HG02973 (cell line): Measurements from ENCODE around the gene ZHX3.

Experiments used
- ATAC-seq: cut with Tn5 transposase; IDR thresholded peaks from one replicate; pipeline ENCODE4 v1.9.1; 2021; ENCODE audit warnings: moderate library complexity; ENCODE audit not compliant: unreplicated experiment

ZHX3 gene

GRCh38 chr20:41200446-41201202, 116.9 kb downstream of the ZHX3 start:
- ATAC-seq = no peak

GRCh38 chr20:41198443-41198842, 119.1 kb downstream of the ZHX3 start:
- ATAC-seq = no peak

GRCh38 chr20:41196653-41197225, 120.8 kb downstream of the ZHX3 start:
- no peak for ATAC-seq

DNA sequence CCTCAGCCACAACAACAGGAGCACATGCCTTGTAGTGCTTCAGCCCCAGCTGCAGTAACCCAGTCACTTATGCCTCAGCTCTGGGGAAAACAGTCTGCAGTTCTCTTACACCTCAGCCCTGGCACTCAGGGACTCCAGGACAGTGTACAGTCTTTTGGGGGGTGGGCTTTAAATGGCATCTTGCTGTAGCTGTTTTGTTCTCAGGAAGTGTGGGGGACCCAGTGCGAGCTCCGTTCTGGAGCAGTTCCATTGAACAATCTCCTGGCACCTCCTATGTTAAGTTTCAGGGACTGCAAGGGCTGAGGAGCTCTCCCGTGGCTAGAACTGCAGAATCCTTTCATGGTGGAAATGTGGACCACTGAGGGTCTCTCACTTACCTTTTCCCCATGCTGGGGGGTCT, 125.0 kb downstream of the ZHX3 start:
- no peak for ATAC-seq

DNA sequence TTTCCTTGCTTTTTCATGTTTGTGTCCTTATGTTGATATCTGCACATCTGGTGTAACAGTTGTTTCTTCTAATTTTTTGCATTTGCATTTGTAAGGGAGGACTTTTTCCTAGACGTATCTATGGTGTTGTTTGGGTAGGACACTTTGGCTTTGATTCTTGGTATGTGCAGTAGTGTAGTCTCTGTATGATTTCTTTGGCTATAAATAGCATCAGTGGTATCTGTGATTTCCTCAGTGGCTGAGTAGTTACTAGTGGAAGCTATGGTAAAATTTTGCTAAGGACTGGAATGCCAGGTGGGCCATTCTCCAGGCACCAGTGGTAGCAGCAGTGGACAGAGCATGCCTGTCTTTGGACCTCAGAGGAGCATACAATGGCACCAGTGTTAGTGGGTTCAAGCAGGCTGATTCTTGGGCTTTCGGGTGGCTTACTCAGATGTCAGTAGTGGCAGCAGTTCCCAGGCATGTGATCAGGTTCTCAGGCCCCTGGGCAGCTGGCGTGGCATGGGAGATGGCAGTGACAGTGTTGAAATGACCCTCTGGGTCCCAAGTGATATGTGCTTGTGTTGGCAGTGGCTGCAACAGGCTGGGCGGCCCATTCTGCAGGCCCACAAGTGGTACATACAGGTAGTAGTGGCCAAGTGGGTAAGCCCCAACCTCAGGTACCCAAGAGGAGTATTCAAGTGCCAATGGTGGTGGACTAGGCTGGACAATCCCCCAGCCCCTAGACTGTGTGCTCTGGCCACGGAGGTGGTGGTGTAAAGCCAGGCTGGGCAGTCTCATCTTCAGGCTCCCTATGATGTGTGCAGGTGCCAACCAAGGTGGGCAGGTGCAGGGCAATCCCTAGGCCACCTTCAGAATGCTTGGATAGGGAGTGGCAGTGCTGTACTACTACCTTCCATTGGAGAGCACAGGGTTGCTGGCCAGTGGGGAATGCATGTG, 125.7 kb downstream of the ZHX3 start:
- ATAC-seq = no peak

DNA sequence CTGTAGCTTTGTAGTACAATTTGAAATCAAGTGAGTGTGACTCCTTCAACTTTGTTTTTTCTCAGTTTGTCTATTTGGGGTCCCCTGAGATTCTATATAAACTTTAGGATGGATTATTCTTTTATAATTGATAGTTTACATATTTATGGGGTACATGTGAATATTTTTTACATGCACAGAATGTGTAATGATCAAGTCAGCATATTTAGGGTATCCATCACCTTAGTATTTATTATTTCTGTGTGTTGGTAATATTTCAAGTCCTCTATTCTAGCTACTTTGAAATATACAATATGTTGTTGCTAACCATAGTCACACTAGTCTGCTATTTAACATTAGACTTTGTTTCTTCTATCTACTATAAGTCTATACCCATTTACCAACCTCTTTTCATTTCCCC, 129.9 kb downstream of the ZHX3 start:
- ATAC-seq = no peak

GRCh38 chr20:41185013-41185757, 132.3 kb downstream of the ZHX3 start:
- no peak for ATAC-seq

DNA sequence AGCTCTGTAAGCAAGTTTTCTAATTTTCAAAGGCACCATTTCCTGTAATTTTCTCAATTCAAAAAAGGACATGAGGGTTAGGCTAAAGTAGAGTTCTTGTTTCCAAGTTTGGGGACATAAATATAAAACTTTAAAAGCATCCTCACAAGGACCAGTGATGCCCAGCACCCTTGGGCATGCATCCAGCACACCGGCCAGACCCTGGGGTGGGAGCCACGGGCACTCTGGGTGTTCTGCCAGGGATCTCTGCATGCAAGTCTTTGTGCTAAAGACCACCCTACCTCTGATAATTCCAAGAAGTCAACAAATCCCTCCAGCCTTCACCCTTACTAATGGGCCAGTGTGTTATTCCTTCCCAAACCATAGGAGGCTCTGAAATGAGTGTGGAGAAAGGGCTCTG, 133.7 kb downstream of the ZHX3 start:
- ATAC-seq = no peak

DNA sequence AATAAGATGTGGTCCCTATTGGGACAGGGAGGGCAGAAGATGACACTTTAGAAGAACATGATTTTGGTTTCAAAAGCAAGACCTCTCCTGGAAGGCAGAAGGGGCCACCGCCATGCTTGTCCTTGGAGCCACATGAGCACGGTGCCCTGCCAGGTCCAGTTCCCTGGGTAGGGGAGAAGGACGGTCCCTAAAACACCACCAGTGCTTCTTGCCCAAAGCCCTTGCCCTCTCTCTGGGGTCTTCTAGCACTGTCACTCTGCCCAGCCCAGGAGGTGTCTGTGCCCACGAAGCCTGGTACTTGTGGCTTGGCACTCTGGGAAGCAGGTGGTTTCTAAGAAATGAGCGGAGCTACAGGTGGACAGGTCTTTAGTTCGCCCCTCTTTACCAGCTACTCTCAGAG, 134.1 kb downstream of the ZHX3 start:
- ATAC-seq = no peak

- ATAC-seq = no peak
Observed at GRCh38 chr20:41182296-41183212, 135.0 kb downstream of the ZHX3 start.

DNA sequence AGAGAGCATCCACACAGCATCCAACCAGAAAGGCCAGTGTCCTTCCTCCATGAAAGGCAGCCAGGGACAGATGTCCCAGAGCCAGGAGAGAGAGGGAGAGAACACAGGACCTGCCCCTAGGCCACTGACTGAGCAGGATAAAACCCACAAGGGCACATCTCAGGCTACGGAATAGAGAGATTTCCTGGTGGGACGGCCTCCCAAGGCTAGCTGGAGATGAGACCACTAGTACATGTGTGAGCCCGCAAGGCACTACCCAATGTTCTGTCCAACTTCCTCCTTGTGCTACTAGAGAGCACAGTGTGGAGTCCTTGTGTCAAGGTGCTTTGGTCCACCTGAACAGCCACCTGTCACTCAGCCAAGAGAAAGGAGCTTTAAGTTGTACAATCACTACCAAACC, 136.0 kb downstream of the ZHX3 start:
- no peak for ATAC-seq

- no peak for ATAC-seq
Observed at GRCh38 chr20:41180599-41181333, 136.8 kb downstream of the ZHX3 start.

DNA sequence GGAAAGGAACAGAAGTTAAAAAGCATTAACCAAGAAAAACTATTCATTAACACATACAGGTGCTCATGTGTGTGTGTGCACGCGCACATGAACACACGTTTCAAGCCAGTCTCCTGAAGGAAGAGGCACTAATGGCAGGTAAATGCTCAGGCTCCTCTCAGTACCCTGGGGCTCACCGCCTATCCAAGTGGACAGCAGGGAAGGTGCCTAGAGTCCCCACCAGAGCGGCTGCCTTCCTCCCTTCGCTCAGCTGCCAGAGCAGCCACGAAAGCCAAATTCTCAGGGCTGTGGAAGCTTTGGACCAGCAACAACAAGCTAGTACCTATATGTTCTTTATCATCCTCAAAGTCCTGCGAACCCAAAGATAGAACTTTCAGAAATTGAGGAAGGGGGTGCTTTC, 137.6 kb downstream of the ZHX3 start:
- ATAC-seq = no peak

DNA sequence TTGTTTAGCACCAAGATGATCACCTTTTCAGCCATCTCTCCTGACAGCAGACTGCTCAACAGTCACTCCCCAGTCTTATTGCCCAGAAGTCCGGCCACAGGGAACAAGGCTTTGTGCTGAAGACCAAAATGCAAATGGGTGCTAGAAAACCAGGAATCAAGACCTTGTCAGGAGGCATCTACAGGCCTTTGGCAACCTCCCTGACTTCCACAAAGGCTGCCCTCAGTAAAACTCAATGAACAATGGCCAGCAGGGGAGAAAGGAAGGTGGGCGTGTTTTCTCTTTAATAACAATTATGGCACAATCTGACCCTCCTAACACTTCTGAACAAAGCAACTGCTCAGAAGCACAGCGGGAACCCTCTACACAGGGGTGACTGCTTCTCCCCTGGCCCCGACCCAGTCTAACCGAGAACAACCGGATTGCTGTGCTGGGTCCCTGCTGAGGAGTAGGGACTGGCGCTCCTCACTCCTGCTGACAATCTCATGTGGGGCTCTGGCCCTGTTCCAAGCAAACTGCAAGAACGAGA, 138.6 kb downstream of the ZHX3 start:
- no peak for ATAC-seq

DNA sequence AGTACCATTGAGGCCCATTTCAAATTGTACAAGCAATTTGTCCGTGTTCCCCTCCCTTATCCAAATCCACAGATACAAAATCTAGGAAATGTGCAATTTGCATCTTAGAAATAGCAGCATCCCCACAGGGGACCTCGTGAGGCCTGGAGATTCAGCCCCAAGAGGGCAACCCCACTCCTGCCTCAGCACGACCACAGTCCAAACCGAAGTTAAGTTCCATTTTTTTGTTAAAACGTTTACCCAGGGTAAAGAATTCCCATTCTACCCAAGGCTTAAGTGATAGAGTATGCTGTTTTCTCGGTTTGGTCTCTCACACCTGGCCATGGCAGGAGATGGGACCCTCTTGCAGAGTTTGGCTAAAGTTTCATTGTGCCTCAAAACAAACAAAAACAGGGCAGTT, 139.0 kb downstream of the ZHX3 start:
- ATAC-seq = no peak

GRCh38 chr20:41177636-41178035, 139.9 kb downstream of the ZHX3 start:
- ATAC-seq = no peak

GRCh38 chr20:41176711-41177552, 140.6 kb downstream of the ZHX3 start:
- no peak for ATAC-seq

DNA sequence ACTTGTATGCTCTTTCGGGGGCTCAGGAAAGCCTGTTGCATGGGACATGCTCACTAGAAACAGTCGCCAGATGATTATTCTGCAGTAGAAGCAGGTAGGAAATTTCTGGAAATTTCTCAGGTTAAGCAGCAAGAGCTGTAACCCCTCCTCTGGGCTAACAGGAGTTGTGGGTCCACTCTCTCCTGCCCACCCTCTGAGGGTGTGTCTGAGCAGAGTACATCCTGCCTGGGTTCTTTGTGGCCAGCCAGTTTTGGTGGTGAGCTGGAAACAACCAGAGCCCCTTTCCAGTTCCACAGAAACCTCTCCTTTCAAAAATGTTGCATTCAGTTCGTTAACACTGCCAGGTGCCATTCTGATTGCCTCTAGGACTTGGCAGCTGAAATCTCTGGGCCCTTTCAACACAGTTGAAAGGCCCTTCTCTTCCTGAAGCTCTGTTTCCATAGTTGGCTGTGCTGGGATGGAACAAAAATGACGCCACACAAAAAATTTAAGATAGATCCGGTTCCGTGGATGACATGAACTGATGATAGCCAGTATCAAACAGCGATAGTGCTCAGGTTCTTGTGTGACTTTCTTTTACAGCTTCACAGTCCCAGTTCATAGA, 141.7 kb downstream of the ZHX3 start:
- no peak for ATAC-seq
